OCI-LY7 (cell line): Measurements from ENCODE around the gene CHST6.

Experiments
- EZH2phosphoT487 ChIP-seq: fragments of 200-600 bp; sonication (generic); IDR thresholded peaks from 2 replicates; pipeline ENCODE4 v1.6.1; 2018; ENCODE audit warnings: low read depth, borderline replicate concordance, mild to moderate bottlenecking, mixed run types, antibody characterized with exemption, low read length, moderate library complexity, mixed read lengths
- TF ChIP-seq, protein P1 (sequence below): fragments of 200-600 bp; sonication (generic); conservative IDR thresholded peaks from 2 replicates; pipeline ENCODE4 v1.5.1; 2014; ENCODE audit warnings: mild to moderate bottlenecking, antibody characterized with exemption, low read length, moderate library complexity, mixed read lengths

DNA sequence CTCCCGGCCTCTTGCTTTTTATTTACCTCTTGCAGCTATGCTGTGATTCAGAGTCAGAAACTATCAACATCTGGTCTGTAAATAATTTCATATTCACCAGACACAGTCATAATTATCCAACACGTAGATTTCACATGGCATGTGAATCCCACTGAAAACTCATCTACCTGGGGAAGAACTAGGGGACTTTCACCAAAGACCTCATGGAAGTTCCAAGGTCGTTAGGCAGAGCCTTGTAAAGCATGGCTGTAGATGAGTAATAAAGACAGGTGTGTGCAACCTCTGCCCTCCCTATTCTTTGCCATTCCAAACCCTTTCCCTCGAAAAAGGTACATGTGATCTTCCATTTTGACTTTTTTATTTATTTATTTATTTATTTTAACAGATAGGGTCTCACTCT is 42.5 kb upstream of the CHST6 start:
- TF ChIP-seq, protein P1, sequence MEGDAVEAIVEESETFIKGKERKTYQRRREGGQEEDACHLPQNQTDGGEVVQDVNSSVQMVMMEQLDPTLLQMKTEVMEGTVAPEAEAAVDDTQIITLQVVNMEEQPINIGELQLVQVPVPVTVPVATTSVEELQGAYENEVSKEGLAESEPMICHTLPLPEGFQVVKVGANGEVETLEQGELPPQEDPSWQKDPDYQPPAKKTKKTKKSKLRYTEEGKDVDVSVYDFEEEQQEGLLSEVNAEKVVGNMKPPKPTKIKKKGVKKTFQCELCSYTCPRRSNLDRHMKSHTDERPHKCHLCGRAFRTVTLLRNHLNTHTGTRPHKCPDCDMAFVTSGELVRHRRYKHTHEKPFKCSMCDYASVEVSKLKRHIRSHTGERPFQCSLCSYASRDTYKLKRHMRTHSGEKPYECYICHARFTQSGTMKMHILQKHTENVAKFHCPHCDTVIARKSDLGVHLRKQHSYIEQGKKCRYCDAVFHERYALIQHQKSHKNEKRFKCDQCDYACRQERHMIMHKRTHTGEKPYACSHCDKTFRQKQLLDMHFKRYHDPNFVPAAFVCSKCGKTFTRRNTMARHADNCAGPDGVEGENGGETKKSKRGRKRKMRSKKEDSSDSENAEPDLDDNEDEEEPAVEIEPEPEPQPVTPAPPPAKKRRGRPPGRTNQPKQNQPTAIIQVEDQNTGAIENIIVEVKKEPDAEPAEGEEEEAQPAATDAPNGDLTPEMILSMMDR: no peak
- no peak for TF ChIP-seq EZH2phosphoT487
